Neural cell (in vitro differentiated cells): ENCODE results near the gene AZIN2. TPM values are rescaled to one million over a fixed set of nuclear protein-coding genes. Genes with fewer than 3 reads are reported as not detected.

Source experiments
- H2AFZ ChIP-seq: fragments of 200-600, 300-800 bp; sonication (generic), shearing (Covaris generic); 2 replicates; pipeline ENCODE4 v1.6.0; 2014; ENCODE audit warnings: low read depth, mild to moderate bottlenecking, antibody characterized with exemption, low read length, moderate library complexity
- H3F3A ChIP-seq: fragments of 200-600 bp; shearing (Covaris generic); 2 replicates; pipeline ENCODE4 v1.6.1; 2016; ENCODE audit warnings: mild to moderate bottlenecking, moderate library complexity, mixed read lengths, antibody characterized with exemption, low read length; ENCODE audit not compliant: insufficient read depth, poor library complexity, severe bottlenecking
- H3K27ac ChIP-seq: fragments of 200-600, 300-800 bp; sonication (generic), shearing (Covaris generic); 2 replicates; pipeline ENCODE4 v1.5.1; 2014; ENCODE audit warnings: mild to moderate bottlenecking, low read length, moderate library complexity
- H3K27me3 ChIP-seq: fragments of 300-800, 200-600 bp; sonication (generic), shearing (Covaris generic); 2 replicates; pipeline ENCODE4 v1.6.0; 2014; ENCODE audit warnings: mild to moderate bottlenecking, low read depth, low read length, moderate library complexity; ENCODE audit not compliant: insufficient read depth
- H3K36me3 ChIP-seq: fragments of 300-800, 200-600 bp; sonication (generic), shearing (Covaris generic); 2 replicates; pipeline ENCODE4 v1.5.1; 2014; ENCODE audit warnings: mild to moderate bottlenecking, antibody characterized with exemption, low read length, moderate library complexity; ENCODE audit not compliant: insufficient read depth
- H3K4me2 ChIP-seq: fragments of 300-800, 200-600 bp; sonication (generic), shearing (Covaris generic); 2 replicates; pipeline ENCODE4 v1.6.0; 2014; ENCODE audit warnings: mild to moderate bottlenecking, low read length
- H3K4me3 ChIP-seq: fragments of 300-800, 200-600 bp; sonication (generic), shearing (Covaris generic); 2 replicates; pipeline ENCODE4 v1.5.1; 2014; ENCODE audit warnings: mild to moderate bottlenecking, low read length, moderate library complexity
- H3K79me2 ChIP-seq: fragments of 200-600 bp; shearing (Covaris generic); replicated peaks from 2 replicates; pipeline ENCODE4 v1.6.0; 2014; ENCODE audit warnings: mild to moderate bottlenecking, low read length, moderate library complexity; ENCODE audit not compliant: insufficient read depth
- H3K9ac ChIP-seq: fragments of 300-800, 200-600 bp; sonication (generic), shearing (Covaris generic); 2 replicates; pipeline ENCODE4 v1.6.1; 2016; ENCODE audit warnings: mild to moderate bottlenecking, low read length, mixed read lengths
- H3K9me2 ChIP-seq: fragments of 200-600 bp; shearing (Covaris generic); 2 replicates; pipeline ENCODE4 v1.6.1; 2016; ENCODE audit warnings: mild to moderate bottlenecking, low read length, mixed read lengths; ENCODE audit not compliant: insufficient read depth
- H3K9me3 ChIP-seq: fragments of 200-600, 300-800 bp; sonication (generic), shearing (Covaris generic); 2 replicates; pipeline ENCODE4 v1.6.1; 2016; ENCODE audit warnings: mild to moderate bottlenecking, mixed run types, low read length, moderate library complexity, mixed read lengths
- H4K20me1 ChIP-seq: fragments of 200-600 bp; shearing (Covaris generic); 2 replicates; pipeline ENCODE4 v1.6.1; 2016; ENCODE audit warnings: mild to moderate bottlenecking, mixed run types; ENCODE audit not compliant: insufficient read depth
- EP300 ChIP-seq: fragments of 450-650 bp; conservative IDR thresholded peaks from 2 replicates; pipeline ENCODE4 v1.6.1; 2014; ENCODE audit warnings: antibody characterized with exemption, mild to moderate bottlenecking, moderate library complexity; ENCODE audit not compliant: poor library complexity, severe bottlenecking
- EZH2 ChIP-seq: fragments of 200-600, 300-800 bp; shearing (Covaris generic), sonication (generic); IDR thresholded peaks from 2 replicates; pipeline ENCODE4 v1.6.1; 2014; ENCODE audit warnings: antibody characterized with exemption, low read length, borderline replicate concordance, mild to moderate bottlenecking; ENCODE audit not compliant: insufficient read depth, poor library complexity, severe bottlenecking
- MXI1 ChIP-seq: fragments of 450-650 bp; conservative IDR thresholded peaks from 2 replicates; pipeline ENCODE4 v1.6.1; 2014; ENCODE audit warnings: antibody characterized with exemption, mild to moderate bottlenecking; ENCODE audit not compliant: poor library complexity, severe bottlenecking
- POLR2AphosphoS5 ChIP-seq: IDR thresholded peaks from 2 replicates; pipeline ENCODE4 v1.6.1; 2012
- RAD21 ChIP-seq: fragments of 450-650 bp; conservative IDR thresholded peaks from 2 replicates; pipeline ENCODE4 v1.6.1; 2014; ENCODE audit warnings: antibody characterized with exemption, mild to moderate bottlenecking, moderate library complexity
- SMC3 ChIP-seq: fragments of 450-650 bp; conservative IDR thresholded peaks from 2 replicates; pipeline ENCODE4 v1.6.1; 2014; ENCODE audit warnings: antibody characterized with exemption, mild to moderate bottlenecking, moderate library complexity; ENCODE audit not compliant: poor library complexity
- TAF1 ChIP-seq: IDR thresholded peaks from 2 replicates; pipeline ENCODE4 v1.6.1; 2012; ENCODE audit warnings: low read depth
- polyA plus RNA-seq: library from polyadenylated mRNA; depleted of rRNA; stranded (reverse); fragments of >200 nt; gene quantifications from 2 replicates; pipeline ENCODE4 v1.2.3, GENCODE V29; 2014
- TF ChIP-seq, protein P1 (sequence below): fragments of 450-650 bp; IDR thresholded peaks from 2 replicates; pipeline ENCODE4 v1.5.1; 2014; ENCODE audit warnings: antibody characterized with exemption, mild to moderate bottlenecking, moderate library complexity; ENCODE audit not compliant: poor library complexity, severe bottlenecking
- TF ChIP-seq, protein P2 (sequence below): IDR thresholded peaks from 2 replicates; pipeline ENCODE4 v1.6.1; 2012; ENCODE audit warnings: borderline replicate concordance

AZIN2 gene
- polyA plus RNA-seq, 1 donor from 2014 or later: 22.7 TPM

- Histone ChIP-seq H3K9me2 (no peaks in the 10 kb centered on the region), H4K20me1 (no peaks in the 10 kb centered on the region), H3K4me3 (no peak overlapping the region), H3K4me2 (no peak overlapping the region), H3K36me3 (no peaks in the 10 kb centered on the region), H2AFZ (no peak overlapping the region), H3F3A (no peaks in the 10 kb centered on the region), H3K27ac (no peak overlapping the region), H3K79me2 (no peaks in the 10 kb centered on the region), H3K27me3 (no peaks in the 10 kb centered on the region), H3K9ac (no peak overlapping the region), H3K9me3 (no peaks in the 10 kb centered on the region)
- TF ChIP-seq RAD21 (no peak), POLR2AphosphoS5 (no peak), EZH2 (no peak)
Observed at GRCh38 chr1:33097762-33098161, 16.8 kb downstream of the AZIN2 start.

DNA sequence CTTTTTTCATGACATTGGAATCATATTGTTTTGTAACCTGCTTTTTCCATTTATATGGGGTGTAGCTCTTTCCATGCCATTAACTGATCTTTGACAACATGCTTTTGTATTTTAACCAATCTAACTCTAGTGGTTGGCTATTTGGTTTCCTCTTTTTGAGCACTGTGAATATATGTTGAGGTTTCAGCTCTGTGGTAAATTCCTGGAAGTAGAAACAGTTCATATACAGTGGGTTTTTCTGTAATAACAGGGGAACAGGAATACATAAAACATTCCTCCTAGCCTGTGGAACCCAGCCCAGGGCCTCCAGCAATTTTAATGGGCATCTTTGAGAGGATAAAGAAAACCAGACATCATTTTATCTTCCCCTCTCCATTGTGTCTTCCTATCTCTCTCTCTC is 17.4 kb downstream of the AZIN2 start:
- TF ChIP-seq, protein P1, sequence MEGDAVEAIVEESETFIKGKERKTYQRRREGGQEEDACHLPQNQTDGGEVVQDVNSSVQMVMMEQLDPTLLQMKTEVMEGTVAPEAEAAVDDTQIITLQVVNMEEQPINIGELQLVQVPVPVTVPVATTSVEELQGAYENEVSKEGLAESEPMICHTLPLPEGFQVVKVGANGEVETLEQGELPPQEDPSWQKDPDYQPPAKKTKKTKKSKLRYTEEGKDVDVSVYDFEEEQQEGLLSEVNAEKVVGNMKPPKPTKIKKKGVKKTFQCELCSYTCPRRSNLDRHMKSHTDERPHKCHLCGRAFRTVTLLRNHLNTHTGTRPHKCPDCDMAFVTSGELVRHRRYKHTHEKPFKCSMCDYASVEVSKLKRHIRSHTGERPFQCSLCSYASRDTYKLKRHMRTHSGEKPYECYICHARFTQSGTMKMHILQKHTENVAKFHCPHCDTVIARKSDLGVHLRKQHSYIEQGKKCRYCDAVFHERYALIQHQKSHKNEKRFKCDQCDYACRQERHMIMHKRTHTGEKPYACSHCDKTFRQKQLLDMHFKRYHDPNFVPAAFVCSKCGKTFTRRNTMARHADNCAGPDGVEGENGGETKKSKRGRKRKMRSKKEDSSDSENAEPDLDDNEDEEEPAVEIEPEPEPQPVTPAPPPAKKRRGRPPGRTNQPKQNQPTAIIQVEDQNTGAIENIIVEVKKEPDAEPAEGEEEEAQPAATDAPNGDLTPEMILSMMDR: no peak
- TF ChIP-seq TAF1 (no peak), MXI1 (no peak), EZH2 (no peak), RAD21 (no peak), POLR2AphosphoS5 (no peak), SMC3 (no peak), EP300 (no peak)
- TF ChIP-seq, protein P2, sequence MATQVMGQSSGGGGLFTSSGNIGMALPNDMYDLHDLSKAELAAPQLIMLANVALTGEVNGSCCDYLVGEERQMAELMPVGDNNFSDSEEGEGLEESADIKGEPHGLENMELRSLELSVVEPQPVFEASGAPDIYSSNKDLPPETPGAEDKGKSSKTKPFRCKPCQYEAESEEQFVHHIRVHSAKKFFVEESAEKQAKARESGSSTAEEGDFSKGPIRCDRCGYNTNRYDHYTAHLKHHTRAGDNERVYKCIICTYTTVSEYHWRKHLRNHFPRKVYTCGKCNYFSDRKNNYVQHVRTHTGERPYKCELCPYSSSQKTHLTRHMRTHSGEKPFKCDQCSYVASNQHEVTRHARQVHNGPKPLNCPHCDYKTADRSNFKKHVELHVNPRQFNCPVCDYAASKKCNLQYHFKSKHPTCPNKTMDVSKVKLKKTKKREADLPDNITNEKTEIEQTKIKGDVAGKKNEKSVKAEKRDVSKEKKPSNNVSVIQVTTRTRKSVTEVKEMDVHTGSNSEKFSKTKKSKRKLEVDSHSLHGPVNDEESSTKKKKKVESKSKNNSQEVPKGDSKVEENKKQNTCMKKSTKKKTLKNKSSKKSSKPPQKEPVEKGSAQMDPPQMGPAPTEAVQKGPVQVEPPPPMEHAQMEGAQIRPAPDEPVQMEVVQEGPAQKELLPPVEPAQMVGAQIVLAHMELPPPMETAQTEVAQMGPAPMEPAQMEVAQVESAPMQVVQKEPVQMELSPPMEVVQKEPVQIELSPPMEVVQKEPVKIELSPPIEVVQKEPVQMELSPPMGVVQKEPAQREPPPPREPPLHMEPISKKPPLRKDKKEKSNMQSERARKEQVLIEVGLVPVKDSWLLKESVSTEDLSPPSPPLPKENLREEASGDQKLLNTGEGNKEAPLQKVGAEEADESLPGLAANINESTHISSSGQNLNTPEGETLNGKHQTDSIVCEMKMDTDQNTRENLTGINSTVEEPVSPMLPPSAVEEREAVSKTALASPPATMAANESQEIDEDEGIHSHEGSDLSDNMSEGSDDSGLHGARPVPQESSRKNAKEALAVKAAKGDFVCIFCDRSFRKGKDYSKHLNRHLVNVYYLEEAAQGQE: no peak
- Histone ChIP-seq H3K79me2 (no peaks in the 10 kb centered on the region), H3K27ac (no peak overlapping the region), H3K4me3 (no peak overlapping the region), H3K9me2 (no peaks in the 10 kb centered on the region), H4K20me1 (no peaks in the 10 kb centered on the region), H2AFZ (no peak overlapping the region), H3K36me3 (no peaks in the 10 kb centered on the region), H3K9me3 (no peaks in the 10 kb centered on the region), H3K9ac (no peak overlapping the region), H3K27me3 (no peaks in the 10 kb centered on the region), H3F3A (no peaks in the 10 kb centered on the region), H3K4me2 (no peak overlapping the region)
